ENCODE data around the gene LMCD1.

Gene LMCD1

DNA sequence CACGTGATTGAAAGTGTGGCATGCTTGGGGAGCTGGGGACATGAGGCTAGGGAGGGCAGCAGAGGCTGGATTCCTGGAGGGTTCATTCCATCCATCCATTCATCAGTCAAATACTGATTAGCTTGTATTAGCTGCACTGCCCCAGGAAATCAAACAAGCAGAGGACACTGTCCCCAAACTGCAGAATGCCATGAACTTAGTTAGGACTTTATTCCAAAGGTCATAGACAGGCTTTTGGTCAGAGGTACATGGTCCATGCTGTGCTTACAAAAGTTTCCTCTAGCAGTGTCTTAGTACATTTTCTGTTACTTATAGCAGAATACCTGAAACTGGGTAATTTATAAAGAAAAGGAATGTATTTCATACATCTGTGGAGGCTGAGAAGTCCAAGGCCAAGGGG lies 47.7 kb downstream of the LMCD1 start:
- H3K36me3 Mint-ChIP-seq (ENCODE audit: low read depth): no peaks in the 10 kb centered on the region

DNA sequence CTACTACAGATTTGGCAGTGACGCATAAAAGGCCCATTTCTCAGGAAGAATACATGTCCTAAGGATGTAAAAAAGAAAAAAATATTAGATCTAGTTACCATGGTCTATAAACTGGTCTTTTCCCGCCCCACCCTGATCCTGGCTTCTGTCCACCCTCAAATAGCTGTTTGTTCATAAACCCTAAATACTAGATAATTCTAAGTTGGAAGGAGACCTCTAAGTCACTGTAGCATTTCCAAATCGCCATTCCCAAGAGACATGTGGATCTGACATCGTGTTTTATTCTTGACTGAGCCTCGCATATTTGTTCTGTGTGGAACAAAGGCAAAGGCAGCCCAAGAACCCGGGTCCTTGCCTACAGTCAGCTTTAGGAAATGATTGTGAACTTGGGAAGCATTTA lies 49.0 kb downstream of the LMCD1 start:
- H3K4me1 Mint-ChIP-seq (ENCODE audit: low read depth): no peaks in the 10 kb centered on the region
- no peak overlapping the region for H3K4me3 Mint-ChIP-seq
- H3K9me3 Mint-ChIP-seq: no peaks in the 10 kb centered on the region
- H3K27me3 Mint-ChIP-seq (ENCODE audit: low read depth): no peaks in the 10 kb centered on the region
- no peak overlapping the region for H3K27ac Mint-ChIP-seq
- H3K36me3 Mint-ChIP-seq (ENCODE audit: low read depth): no peaks in the 10 kb centered on the region

More for the DNA sequence above, 47.7 kb downstream of the LMCD1 start:
- Mint-ChIP-seq H3K4me1 (ENCODE audit: low read depth) (no peaks in the 10 kb centered on the region), H3K4me3 (no peak overlapping the region), H3K27me3 (ENCODE audit: low read depth) (no peaks in the 10 kb centered on the region), H3K9me3 (no peaks in the 10 kb centered on the region), H3K27ac (no peak overlapping the region)

GRCh38 chr3:8552223-8552762 lies 50.7 kb downstream of the LMCD1 start:
- H3K27me3 Mint-ChIP-seq (ENCODE audit: low read depth): no peaks in the 10 kb centered on the region
- H3K36me3 Mint-ChIP-seq (ENCODE audit: low read depth): no peaks in the 10 kb centered on the region
- no peaks in the 10 kb centered on the region for H3K9me3 Mint-ChIP-seq
- H3K27ac Mint-ChIP-seq: no peak overlapping the region
- H3K4me1 Mint-ChIP-seq (ENCODE audit: low read depth): no peaks in the 10 kb centered on the region
- no peak overlapping the region for H3K4me3 Mint-ChIP-seq

GRCh38 chr3:8553405-8553804 lies 51.8 kb downstream of the LMCD1 start:
- H3K27ac Mint-ChIP-seq: no peak overlapping the region
- no peaks in the 10 kb centered on the region for H3K27me3 Mint-ChIP-seq (ENCODE audit: low read depth)
- H3K9me3 Mint-ChIP-seq: no peaks in the 10 kb centered on the region

DNA sequence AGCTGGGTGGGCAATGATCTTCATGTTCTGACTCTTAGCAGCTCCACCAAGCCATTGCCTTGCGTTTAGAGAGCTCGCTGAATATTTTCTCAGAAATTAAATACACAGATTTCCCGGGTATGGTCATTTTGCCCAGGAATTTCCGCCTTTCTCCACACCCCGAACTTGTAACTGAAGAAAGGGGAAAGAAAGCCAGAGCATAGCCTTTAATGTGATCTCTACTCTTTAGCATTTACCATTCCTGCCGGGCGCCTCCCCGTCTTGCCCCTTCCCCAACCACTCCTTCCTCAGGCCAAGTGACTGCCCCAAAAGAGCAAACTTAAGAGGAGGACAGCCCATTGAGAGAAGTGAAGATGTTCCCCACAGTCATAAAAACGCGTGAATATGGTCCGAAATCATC lies 53.1 kb downstream of the LMCD1 start:
- H3K4me3 Mint-ChIP-seq: no peak overlapping the region
- no peaks in the 10 kb centered on the region for H3K9me3 Mint-ChIP-seq

More at GRCh38 chr3:8553405-8553804, 51.8 kb downstream of the LMCD1 start:
- Mint-ChIP-seq H3K4me3 (no peak overlapping the region), H3K36me3 (ENCODE audit: low read depth) (no peaks in the 10 kb centered on the region), H3K4me1 (ENCODE audit: low read depth) (no peaks in the 10 kb centered on the region)

DNA sequence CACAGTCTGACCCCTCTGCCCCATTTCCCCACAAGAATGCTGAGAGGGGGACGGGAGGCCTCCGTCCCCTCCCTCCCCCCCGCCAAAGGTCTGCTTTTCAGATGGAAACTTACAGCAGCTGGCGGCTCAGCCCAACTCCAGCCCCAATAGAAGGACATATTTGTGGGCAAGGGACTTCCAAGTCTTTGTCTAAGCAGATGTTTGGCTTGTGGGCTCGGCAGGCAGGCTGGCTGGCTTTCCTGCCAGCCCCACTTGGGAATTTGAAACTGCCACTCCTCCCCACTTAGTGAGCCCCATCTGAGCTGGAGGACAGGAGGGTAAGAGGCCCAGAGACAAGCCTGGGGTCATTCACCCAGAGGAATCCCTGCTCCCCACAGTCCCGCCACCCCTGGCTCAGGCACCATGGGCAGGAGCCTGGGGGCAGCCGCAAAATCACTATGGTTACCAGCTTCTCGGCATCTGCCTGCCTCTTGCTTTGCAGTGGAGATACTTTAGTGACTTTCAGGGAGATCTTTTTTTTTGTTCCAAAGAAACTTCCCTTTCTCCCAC lies 53.6 kb downstream of the LMCD1 start:
- Mint-ChIP-seq H3K4me3 (no peak overlapping the region), H3K27me3 (ENCODE audit: low read depth) (no peaks in the 10 kb centered on the region), H3K36me3 (ENCODE audit: low read depth) (no peaks in the 10 kb centered on the region), H3K9me3 (no peaks in the 10 kb centered on the region), H3K4me1 (ENCODE audit: low read depth) (no peaks in the 10 kb centered on the region), H3K27ac (no peak overlapping the region)

More for the DNA sequence above, 53.1 kb downstream of the LMCD1 start:
- H3K27me3 Mint-ChIP-seq (ENCODE audit: low read depth): no peaks in the 10 kb centered on the region
- no peak overlapping the region for H3K27ac Mint-ChIP-seq
- H3K4me1 Mint-ChIP-seq (ENCODE audit: low read depth): no peaks in the 10 kb centered on the region
- no peaks in the 10 kb centered on the region for H3K36me3 Mint-ChIP-seq (ENCODE audit: low read depth)

- H3K4me1 Mint-ChIP-seq (ENCODE audit: low read depth): no peaks in the 10 kb centered on the region
- no peaks in the 10 kb centered on the region for H3K27me3 Mint-ChIP-seq (ENCODE audit: low read depth)
Observed at GRCh38 chr3:8555725-8556472, 54.3 kb downstream of the LMCD1 start.

DNA sequence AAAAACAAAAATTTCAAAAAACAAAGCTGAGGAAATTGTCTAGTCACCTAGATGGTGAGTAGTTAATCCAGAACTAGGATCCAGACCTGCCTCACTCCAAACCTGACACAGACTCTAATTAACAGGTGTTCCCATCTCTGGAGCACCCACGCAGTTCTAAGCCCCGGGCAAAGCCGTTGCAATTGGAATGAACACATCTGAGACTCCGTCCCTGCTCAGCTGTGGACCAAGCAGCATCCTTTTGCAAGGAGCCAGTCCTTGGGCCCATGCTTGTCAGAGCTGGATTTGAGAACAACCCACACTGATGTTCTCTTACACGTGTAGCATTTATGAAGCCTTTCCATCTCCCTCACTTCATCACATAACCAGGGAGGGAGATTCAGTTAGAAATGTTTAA lies 54.8 kb downstream of the LMCD1 start:
- H3K27me3 Mint-ChIP-seq (ENCODE audit: low read depth): no peaks in the 10 kb centered on the region
- H3K4me3 Mint-ChIP-seq: no peak overlapping the region
- no peak overlapping the region for H3K27ac Mint-ChIP-seq
- no peaks in the 10 kb centered on the region for H3K4me1 Mint-ChIP-seq (ENCODE audit: low read depth)
- H3K36me3 Mint-ChIP-seq (ENCODE audit: low read depth): no peaks in the 10 kb centered on the region
- H3K9me3 Mint-ChIP-seq: no peaks in the 10 kb centered on the region

More at GRCh38 chr3:8555725-8556472, 54.3 kb downstream of the LMCD1 start:
- H3K27ac Mint-ChIP-seq: no peak overlapping the region
- H3K9me3 Mint-ChIP-seq: no peaks in the 10 kb centered on the region
- no peaks in the 10 kb centered on the region for H3K36me3 Mint-ChIP-seq (ENCODE audit: low read depth)
- no peak overlapping the region for H3K4me3 Mint-ChIP-seq

- no peaks in the 10 kb centered on the region for H3K9me3 Mint-ChIP-seq
- no peaks in the 10 kb centered on the region for H3K4me1 Mint-ChIP-seq (ENCODE audit: low read depth)
- H3K4me3 Mint-ChIP-seq: no peak overlapping the region
- no peaks in the 10 kb centered on the region for H3K27me3 Mint-ChIP-seq (ENCODE audit: low read depth)
- H3K36me3 Mint-ChIP-seq (ENCODE audit: low read depth): no peaks in the 10 kb centered on the region
- H3K27ac Mint-ChIP-seq: no peak overlapping the region
Observed at GRCh38 chr3:8557298-8557697, 55.7 kb downstream of the LMCD1 start.

- no peaks in the 10 kb centered on the region for H3K4me1 Mint-ChIP-seq (ENCODE audit: low read depth)
- no peaks in the 10 kb centered on the region for H3K9me3 Mint-ChIP-seq
- H3K27ac Mint-ChIP-seq: no peak overlapping the region
- no peaks in the 10 kb centered on the region for H3K27me3 Mint-ChIP-seq (ENCODE audit: low read depth)
- H3K4me3 Mint-ChIP-seq: no peak overlapping the region
- no peaks in the 10 kb centered on the region for H3K36me3 Mint-ChIP-seq (ENCODE audit: low read depth)
Observed at GRCh38 chr3:8558645-8559044, 57.0 kb downstream of the LMCD1 start.

DNA sequence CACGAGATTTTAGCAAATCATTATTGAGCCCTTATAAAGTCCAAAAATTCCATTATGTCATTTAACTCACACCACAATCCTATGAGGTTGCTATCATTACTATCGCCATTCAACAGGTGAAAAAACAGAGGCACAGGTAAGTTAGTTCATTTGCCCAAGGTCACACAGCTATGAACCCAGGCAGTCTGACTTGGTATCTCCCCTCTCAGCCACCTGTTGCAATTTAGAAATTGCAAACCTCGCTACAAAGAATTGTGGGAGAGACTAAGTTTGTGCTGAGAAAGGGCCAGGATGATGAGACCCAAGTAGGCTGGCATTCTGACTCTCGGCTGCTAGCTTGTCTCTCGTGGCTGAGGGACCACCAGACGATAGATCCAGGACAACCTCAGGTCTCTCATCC lies 57.7 kb downstream of the LMCD1 start:
- Mint-ChIP-seq H3K27me3 (ENCODE audit: low read depth) (no peaks in the 10 kb centered on the region), H3K36me3 (ENCODE audit: low read depth) (no peaks in the 10 kb centered on the region), H3K4me3 (no peak overlapping the region), H3K27ac (no peak overlapping the region), H3K4me1 (ENCODE audit: low read depth) (no peaks in the 10 kb centered on the region), H3K9me3 (no peaks in the 10 kb centered on the region)

GRCh38 chr3:8560366-8561007 lies 58.9 kb downstream of the LMCD1 start:
- no peaks in the 10 kb centered on the region for H3K27me3 Mint-ChIP-seq (ENCODE audit: low read depth)
- H3K27ac Mint-ChIP-seq: no peak overlapping the region
- no peaks in the 10 kb centered on the region for H3K4me1 Mint-ChIP-seq (ENCODE audit: low read depth)
- no peaks in the 10 kb centered on the region for H3K9me3 Mint-ChIP-seq
- no peaks in the 10 kb centered on the region for H3K36me3 Mint-ChIP-seq (ENCODE audit: low read depth)
- H3K4me3 Mint-ChIP-seq: no peak overlapping the region

GRCh38 chr3:8561370-8561769 lies 59.7 kb downstream of the LMCD1 start:
- no peak overlapping the region for H3K4me3 Mint-ChIP-seq
- H3K36me3 Mint-ChIP-seq (ENCODE audit: low read depth): no peaks in the 10 kb centered on the region
- H3K4me1 Mint-ChIP-seq (ENCODE audit: low read depth): no peaks in the 10 kb centered on the region
- no peak overlapping the region for H3K27ac Mint-ChIP-seq
- H3K27me3 Mint-ChIP-seq (ENCODE audit: low read depth): no peaks in the 10 kb centered on the region
- H3K9me3 Mint-ChIP-seq: no peaks in the 10 kb centered on the region

DNA sequence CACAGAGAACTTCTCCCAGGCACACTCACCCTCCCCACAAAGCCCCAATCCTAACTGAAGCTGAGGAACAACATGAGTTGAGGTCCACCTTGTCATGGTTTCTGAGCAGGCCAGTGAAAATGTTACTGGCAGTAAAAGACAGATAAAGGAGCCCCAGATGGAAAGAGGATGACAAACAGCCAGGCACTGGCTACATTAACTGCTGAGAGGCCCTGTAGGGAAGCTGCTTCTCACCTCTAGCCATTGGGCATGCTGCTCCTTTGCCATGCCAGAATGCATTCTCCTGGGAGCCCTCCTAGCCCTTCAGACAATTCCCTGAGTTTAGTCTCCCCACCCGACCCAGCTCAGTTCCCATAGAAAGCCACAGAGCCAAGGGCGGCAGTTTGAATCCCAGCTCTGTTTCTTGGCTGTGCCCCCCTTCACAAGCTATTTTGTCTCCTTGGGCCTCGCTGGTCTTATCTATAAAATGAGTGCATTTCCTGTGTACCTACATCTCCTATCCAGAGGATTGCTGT lies 60.5 kb downstream of the LMCD1 start:
- Mint-ChIP-seq H3K4me3 (no peak overlapping the region), H3K36me3 (ENCODE audit: low read depth) (no peaks in the 10 kb centered on the region), H3K27me3 (ENCODE audit: low read depth) (no peaks in the 10 kb centered on the region), H3K4me1 (ENCODE audit: low read depth) (no peaks in the 10 kb centered on the region), H3K9me3 (no peaks in the 10 kb centered on the region), H3K27ac (no peak overlapping the region)

- Mint-ChIP-seq H3K27me3 (ENCODE audit: low read depth) (no peaks in the 10 kb centered on the region), H3K27ac (no peak overlapping the region), H3K36me3 (ENCODE audit: low read depth) (no peaks in the 10 kb centered on the region), H3K9me3 (no peaks in the 10 kb centered on the region), H3K4me3 (no peak overlapping the region), H3K4me1 (ENCODE audit: low read depth) (no peaks in the 10 kb centered on the region)
Observed at GRCh38 chr3:8563146-8563545, 61.5 kb downstream of the LMCD1 start.
